K562 (cell line): ENCODE results near the gene AGTR1. TPM values are rescaled to one million over a fixed set of nuclear protein-coding genes. Genes with fewer than 3 reads are reported as not detected.

Experiments used
- ATAC-seq: fragments of 200-7000 bp; cut with Tn5 transposase; 3 replicates; pipeline ENCODE4 v1.9.1; 2020; ENCODE audit warnings: moderate library complexity
- BruUV-seq: library from RNA; stranded (reverse); fragments of 400-500 nt; replicated peaks from 2 replicates; lab custom pipeline; 2021; lab: Mats Ljungman, UMichigan
- CTCF ChIA-PET: fragments of 300-600 bp; formaldehyde crosslinking; extraction: SDS; loops from one replicate; lab custom pipeline; 2021; ENCODE audit warnings: low intra/inter-chr PET ratio; lab: Yijun Ruan, JAX
- POLR2A ChIA-PET: fragments of 300-600, 350-650 bp; sonication (Branson Sonifier 250); formaldehyde crosslinking; extraction: SDS; loops from one replicate; lab custom pipeline; 2021; ENCODE audit warnings: antibody characterized with exemption, inconsistent platforms; lab: Yijun Ruan, JAX
- DNase-seq, 4 experiments: peaks; one replicate each; pipeline versions ENCODE4 v3.0.0 to v3.0.0-alpha.2; 2011 to 2018; ENCODE audit warnings: low spot score in 3 of 4, mixed read lengths in 3 of 4; ENCODE audit errors: extremely low read depth in 1 of 4
- FAIRE-seq: peaks from 2 replicates; lab custom pipeline; 2011; peaks lifted over from hg19 to GRCh38; lab: Jason Lieb, UNC
- H2AFZ ChIP-seq: 2 replicates; pipeline ENCODE4 v1.6.0; 2011; ENCODE audit warnings: low read depth, low read length, control low read depth, inconsistent platforms
- H3K27ac ChIP-seq: fragments of 200-600 bp; 3 replicates; pipeline ENCODE4 v1.8.0; 2011; ENCODE audit warnings: low read depth, mild to moderate bottlenecking, control low read depth, inconsistent platforms, low read length, moderate library complexity, mixed read lengths; ENCODE audit errors: extremely low read depth
- H3K27me3 ChIP-seq, 2 experiments: fragments of 300-600 bp in 1 of 2; 2 replicates in 1 of 2; 3 replicates in 1 of 2; pipeline versions ENCODE4 v1.6.0 to v1.8.0; 2011; ENCODE audit warnings: inconsistent platforms in 2 of 2, low read length in 2 of 2, mild to moderate bottlenecking in 1 of 2, mixed read lengths in 1 of 2, moderate library complexity in 1 of 2; ENCODE audit not compliant: control insufficient read depth in 2 of 2, insufficient read depth in 2 of 2
- H3K36me3 ChIP-seq: fragments of 300-600 bp; 3 replicates; pipeline ENCODE4 v1.8.0; 2011; ENCODE audit warnings: mild to moderate bottlenecking, low read length, inconsistent platforms; ENCODE audit not compliant: control insufficient read depth, insufficient read depth
- H3K4me1 ChIP-seq, 2 experiments: fragments of 200-600 bp in 1 of 2; replicated peaks in 1 of 2; 2 replicates in 1 of 2; 3 replicates in 1 of 2; pipeline versions ENCODE4 v1.5.1 to v1.8.0; 2011; ENCODE audit warnings: inconsistent platforms in 2 of 2, low read length in 2 of 2, mild to moderate bottlenecking in 1 of 2, mixed read lengths in 1 of 2, moderate library complexity in 1 of 2; ENCODE audit not compliant: control insufficient read depth in 2 of 2, insufficient read depth in 2 of 2
- H3K4me2 ChIP-seq: 2 replicates; pipeline ENCODE4 v1.6.1; 2011; ENCODE audit warnings: low read length, control low read depth, inconsistent platforms, mixed read lengths; ENCODE audit not compliant: insufficient read depth
- H3K4me3 ChIP-seq: fragments of 200-600 bp; sonication (generic), shearing (Covaris generic); 2 replicates; pipeline ENCODE4 v1.5.1; 2016; ENCODE audit warnings: control low read depth, inconsistent platforms
- H3K79me2 ChIP-seq: fragments of 200-600 bp; 3 replicates; pipeline ENCODE4 v1.8.0; 2011; ENCODE audit warnings: low read length, inconsistent platforms; ENCODE audit not compliant: control insufficient read depth, insufficient read depth
- H3K9ac ChIP-seq, 2 experiments: 2 replicates each; pipeline versions ENCODE4 v1.6.0 to v1.6.1; 2011; ENCODE audit warnings: low read depth in 2 of 2, low read length in 2 of 2, control low read depth in 1 of 2, inconsistent platforms in 1 of 2, mild to moderate bottlenecking in 1 of 2, mixed read lengths in 1 of 2; ENCODE audit not compliant: insufficient read depth in 1 of 2
- H3K9me1 ChIP-seq: one replicate; pipeline ENCODE4 v1.6.0; 2011; ENCODE audit warnings: inconsistent platforms, mild to moderate bottlenecking, low read length, moderate library complexity; ENCODE audit not compliant: control insufficient read depth, insufficient read depth
- H3K9me3 ChIP-seq: replicated peaks from 2 replicates; pipeline ENCODE4 v1.5.1; 2011; ENCODE audit warnings: low read depth, low read length, inconsistent platforms; ENCODE audit not compliant: control insufficient read depth, insufficient read depth
- H4K20me1 ChIP-seq: replicated peaks from 2 replicates; pipeline ENCODE4 v1.6.1; 2011; ENCODE audit warnings: low read length, inconsistent platforms, mixed read lengths; ENCODE audit not compliant: control insufficient read depth, insufficient read depth
- AFF4 ChIP-seq: sonication (generic); formaldehyde crosslinking; IDR thresholded peaks from 2 replicates; pipeline ENCODE4 v1.8.0; 2023; ENCODE audit warnings: mild to moderate bottlenecking, missing genetic modification reagents
- BCL6 ChIP-seq: fragments of 250-450 bp; sonication (Bioruptor Pico); IDR thresholded peaks from 2 replicates; pipeline ENCODE4 v1.4.0; 2020
- CBX8 ChIP-seq: fragments of 200-600 bp; sonication (generic); IDR thresholded peaks from 2 replicates; pipeline ENCODE4 v1.6.1; 2012; ENCODE audit warnings: borderline replicate concordance, mixed run types, low read depth, mild to moderate bottlenecking, moderate library complexity, mixed read lengths, low read length, control low read depth, inconsistent platforms; ENCODE audit not compliant: poor library complexity, severe bottlenecking; ENCODE audit errors: extremely low read depth
- CCAR2 ChIP-seq: fragments of 200-400 bp; formaldehyde crosslinking; IDR thresholded peaks from 2 replicates; pipeline ENCODE4 v1.6.1; 2017; ENCODE audit warnings: mild to moderate bottlenecking, low read depth, low read length
- CXXC5 ChIP-seq: fragments of 250-450 bp; sonication (Bioruptor Pico); IDR thresholded peaks from 2 replicates; pipeline ENCODE4 v1.8.0; 2022; ENCODE audit warnings: inconsistent platforms, mild to moderate bottlenecking, moderate library complexity
- FOXP1 ChIP-seq: sonication (generic); formaldehyde crosslinking; IDR thresholded peaks from 2 replicates; pipeline ENCODE4 v1.8.0; 2022; ENCODE audit warnings: mild to moderate bottlenecking, missing genetic modification reagents
- HNRNPUL1 ChIP-seq: fragments of 200-400 bp; formaldehyde crosslinking; IDR thresholded peaks from 2 replicates; pipeline ENCODE4 v1.6.1; 2017; ENCODE audit warnings: low read length
- KDM4B ChIP-seq, 2 experiments: fragments of 450-650 bp in 1 of 2; sonication (generic) in 1 of 2; IDR thresholded peaks; 2 replicates each; pipeline ENCODE4 v1.6.1; 2016 to 2017; ENCODE audit warnings: borderline replicate concordance in 2 of 2, antibody characterized with exemption in 1 of 2, low read depth in 1 of 2, mild to moderate bottlenecking in 1 of 2
- MAZ ChIP-seq, 2 experiments: fragments of 450-650 bp in 1 of 2; sonication (generic) in 1 of 2; formaldehyde crosslinking; IDR thresholded peaks in 1 of 2; conservative IDR thresholded peaks in 1 of 2; 2 replicates each; pipeline versions ENCODE4 v1.4.0 to v1.5.0; 2020; ENCODE audit warnings: mild to moderate bottlenecking in 1 of 2, missing genetic modification reagents in 1 of 2
- PTRF ChIP-seq: fragments of 450-650 bp; IDR thresholded peaks from 2 replicates; pipeline ENCODE4 v1.6.1; 2016; ENCODE audit warnings: mild to moderate bottlenecking, missing genetic modification characterization, missing compliant biosample characterization
- TBP ChIP-seq: optimal IDR thresholded peaks from 2 replicates; pipeline ENCODE3; 2011; ENCODE audit warnings: low read depth, low read length, improper control_type of control experiment
- U2AF2 ChIP-seq: fragments of 200-400 bp; formaldehyde crosslinking; optimal IDR thresholded peaks from 2 replicates; pipeline ENCODE3; 2017; ENCODE audit warnings: low read depth, mild to moderate bottlenecking, low read length
- ZNF639 ChIP-seq, 2 experiments: fragments of 200-800 bp in 1 of 2; sonication (Bioruptor generic) in 1 of 2; sonication (generic) in 1 of 2; formaldehyde crosslinking in 1 of 2; IDR thresholded peaks in 1 of 2; conservative IDR thresholded peaks in 1 of 2; 2 replicates each; pipeline versions ENCODE4 v1.5.0 to v1.6.1; 2016 to 2020; ENCODE audit warnings: missing compliant biosample characterization in 1 of 2, missing genetic modification characterization in 1 of 2, missing genetic modification reagents in 1 of 2
- ZNF75A ChIP-seq: fragments of 450-650 bp; formaldehyde crosslinking; IDR thresholded peaks from 2 replicates; pipeline ENCODE4 v1.4.0; 2020; ENCODE audit warnings: mild to moderate bottlenecking
- WGBS: fragments of 100-300 bp; shearing (Covaris generic); methylation state at CpG from one replicate; pipeline ENCODE4 v1.1.6; 2016; ENCODE audit warnings: low coverage, mixed read lengths; ENCODE audit not compliant: insufficient coverage; ENCODE audit errors: missing lambda C conversion rate; 5-methylcytosine and 5-hydroxymethylcytosine counted together
- in situ Hi-C: fragments of 300-500 bp; cut with MboI; formaldehyde crosslinking; loops from 4 replicates; pipeline ENCODE4 v1.15.0; 2018; ENCODE audit warnings: inconsistent platforms, mixed read lengths
- intact Hi-C: fragments of 100-400 bp; cut with micrococcal nuclease; formaldehyde crosslinking; loops from 2 replicates; pipeline ENCODE4 v1.14.2; 2022
- polyA plus RNA-seq, 8 experiments: library from polyadenylated mRNA; depleted of rRNA in 4 of 8; stranded (reverse) in 5 of 8; unstranded in 3 of 8; fragments of >200 nt; fragmentation: Nextera tagmentation in 2 of 8; fragmentation: Illumina TruSeq in 1 of 8; extraction: Ambion mirVana in 2 of 8; extraction: Trizol in 1 of 8; gene quantifications; 2 replicates each; pipeline versions ENCODE4 v1.2.1 to v1.2.3, GENCODE V29; 2011 to 2014; ENCODE audit warnings: inconsistent platforms in 1 of 8, missing spikeins in 1 of 8
- total RNA-seq, 7 experiments: library from RNA; depleted of rRNA in 6 of 7; stranded (reverse); fragments of >200 nt in 6 of 7; fragmentation: Illumina TruSeq in 2 of 7; extraction: Trizol in 2 of 7; gene quantifications; 2 replicates each; pipeline versions ENCODE4 v1.2.1 to v1.2.3, GENCODE V29; 2011 to 2021; ENCODE audit warnings: low replicate concordance in 1 of 7

The AGTR1 gene
- total and polyA plus RNA-seq, 9 of the 15 experiments (the other 6 are each of a cell fraction or from before 2014, with no cell fraction given) = not detected

GRCh38 chr3:148748283-148748682 lies 50.6 kb downstream of the AGTR1 start (continued):
- TF ChIP-seq FOXP1 (CRISPR knock-in tag) (no peak), ZNF75A (no peak), AFF4 (no peak), TBP (no peak), MAZ (CRISPR knock-in tag; conservative IDR thresholded peaks at IDR 0.05 in 1 of 2, IDR thresholded peaks at IDR 0.05 in 1 of 2) (no peak)

DNA sequence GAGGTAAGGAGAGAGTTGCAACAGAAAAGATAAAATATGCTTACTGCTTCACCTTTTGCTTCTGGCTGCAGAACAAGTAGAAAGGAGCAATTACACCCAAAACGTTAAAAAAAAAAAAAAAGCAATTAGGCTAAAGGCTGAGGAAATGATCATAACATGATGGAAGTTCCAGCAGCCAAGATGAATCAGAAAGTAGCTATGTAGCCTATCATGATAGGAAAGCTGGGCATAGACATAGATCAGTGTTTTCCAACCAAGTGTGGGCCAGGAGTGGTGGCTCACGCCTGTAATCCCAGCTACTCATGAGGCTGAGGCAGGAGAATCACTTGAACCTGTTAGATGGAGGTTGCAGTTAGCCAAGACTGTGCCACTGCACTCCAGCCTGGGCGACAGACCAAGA lies 52.6 kb downstream of the AGTR1 start:
- Histone ChIP-seq H3K9me3 (no peaks in the 10 kb centered on the region), H3K36me3 (no peaks in the 10 kb centered on the region), H4K20me1 (no peaks in the 10 kb centered on the region), H3K27ac (no peak overlapping the region), H2AFZ (no peak overlapping the region), H3K9me1 (no peaks in the 10 kb centered on the region), H3K4me1 (no peaks in the 10 kb centered on the region), H3K4me3 (no peak overlapping the region), H3K79me2 (no peaks in the 10 kb centered on the region), H3K27me3 (no peaks in the 10 kb centered on the region), H3K4me2 (no peak overlapping the region), H3K9ac (no peak overlapping the region)
- CTCF ChIA-PET = no interaction called here
- WGBS = 0% methylated on average over 1 of the region's 3 CpGs
- FAIRE-seq (no peak), ATAC-seq (no peak), DNase-seq (no peak)
- POLR2A ChIA-PET = no interaction called here
- intact Hi-C loops (no loop called here), in situ Hi-C loops (no loop called here)
- BruUV-seq = no TSS peak
- TF ChIP-seq ZNF639 (CRISPR knock-in tag; conservative IDR thresholded peaks at IDR 0.05 in 1 of 2, IDR thresholded peaks at IDR 0.05 in 1 of 2) (no peak), CCAR2 (no peak), BCL6 (CRISPR knock-in tag) (no peak), KDM4B (IDR thresholded peaks at IDR 0.05; ENCODE audit: borderline replicate concordance in 2 of 2, low read depth in 1 of 2) (no peak), U2AF2 (no peak), HNRNPUL1 (no peak), CBX8 (no peak), CXXC5 (CRISPR knock-in tag) (no peak), PTRF (tag) (no peak)
